CD4-positive, alpha-beta T cell treated with Interleukin-4 for 1 hour (primary cell): ENCODE results near the gene SLC25A10.

Experiments
- DNase-seq, 2 donors: peaks; one replicate each; pipeline ENCODE4 v3.0.0-alpha.2; 2020 to 2022

Gene SLC25A10

DNA sequence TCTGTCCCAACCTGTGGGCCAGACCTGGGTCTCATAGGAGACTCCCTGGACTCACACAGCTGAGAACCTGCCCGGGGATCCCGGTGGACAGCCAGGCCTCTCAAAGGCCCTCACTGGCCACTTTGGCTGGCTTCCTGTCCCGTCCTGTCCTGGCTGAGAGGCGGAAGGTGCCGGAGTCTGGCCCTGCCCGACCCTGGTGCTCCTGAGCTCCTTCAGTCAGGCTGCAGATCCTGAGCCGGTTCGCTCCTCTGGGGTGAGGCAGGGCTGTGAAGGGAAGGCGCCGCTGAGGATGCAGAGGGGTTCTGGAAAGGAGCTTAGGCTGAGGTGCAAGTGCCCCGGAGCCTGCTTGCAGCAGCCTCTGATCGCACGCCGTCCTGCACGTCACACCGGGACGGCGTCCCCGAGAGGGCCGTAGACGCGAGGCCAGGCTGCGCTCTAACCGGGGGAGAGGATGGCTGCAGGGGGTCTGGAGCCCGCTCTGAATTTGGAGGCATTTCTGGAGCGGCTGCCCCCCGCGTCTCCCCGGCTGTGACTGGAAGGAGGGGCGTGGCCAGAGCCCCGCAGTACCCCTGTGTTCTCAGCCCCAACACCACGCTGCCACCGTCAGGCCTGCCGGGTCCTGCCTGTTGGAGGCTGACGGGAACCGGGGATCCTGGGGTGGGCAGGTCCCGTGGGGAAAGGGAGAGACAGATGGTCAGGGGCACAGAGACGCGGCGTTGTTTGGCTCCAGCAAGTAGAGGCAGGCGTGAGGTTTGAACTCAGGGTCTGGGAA is 24.1 kb upstream of the SLC25A10 start:
- no peak for DNase-seq

DNA sequence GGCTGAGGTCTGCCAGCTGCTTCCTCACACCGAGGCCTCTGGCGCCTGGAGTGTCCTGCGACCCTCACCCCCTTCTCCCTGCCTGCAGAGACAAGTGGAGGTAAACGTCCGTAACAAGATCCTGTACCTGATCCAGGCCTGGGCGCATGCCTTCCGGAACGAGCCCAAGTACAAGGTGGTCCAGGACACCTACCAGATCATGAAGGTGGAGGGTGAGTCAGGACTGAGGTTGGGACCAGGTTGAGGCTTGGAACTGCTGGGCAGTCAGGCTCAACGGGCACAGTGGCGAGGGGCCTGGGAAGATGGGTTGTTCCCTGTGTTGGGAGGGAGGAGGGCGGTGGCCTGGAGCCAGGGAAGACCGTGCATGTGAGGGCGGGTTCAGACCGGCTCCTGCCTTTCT is 23.5 kb upstream of the SLC25A10 start:
- DNase-seq, result no peak

DNA sequence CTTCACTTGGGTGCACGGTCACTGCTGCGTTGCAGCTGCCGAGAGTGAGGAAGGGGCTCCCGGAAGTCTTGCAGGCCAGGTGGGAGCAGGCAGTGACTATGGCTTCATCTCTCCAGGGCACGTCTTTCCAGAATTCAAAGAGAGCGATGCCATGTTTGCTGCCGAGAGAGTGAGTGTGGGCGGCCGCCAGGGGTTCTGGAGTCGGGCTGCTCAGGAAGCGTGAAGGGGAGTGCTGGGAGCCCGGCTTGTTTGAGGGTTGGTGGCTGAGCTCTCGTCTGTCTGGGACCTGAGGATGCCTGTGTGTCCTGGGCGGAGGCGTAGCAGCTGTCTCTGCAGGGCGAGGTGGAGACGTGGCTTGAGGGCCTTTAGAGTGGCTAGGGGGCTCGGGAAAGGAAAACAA is 22.0 kb upstream of the SLC25A10 start:
- no peak for DNase-seq

DNA sequence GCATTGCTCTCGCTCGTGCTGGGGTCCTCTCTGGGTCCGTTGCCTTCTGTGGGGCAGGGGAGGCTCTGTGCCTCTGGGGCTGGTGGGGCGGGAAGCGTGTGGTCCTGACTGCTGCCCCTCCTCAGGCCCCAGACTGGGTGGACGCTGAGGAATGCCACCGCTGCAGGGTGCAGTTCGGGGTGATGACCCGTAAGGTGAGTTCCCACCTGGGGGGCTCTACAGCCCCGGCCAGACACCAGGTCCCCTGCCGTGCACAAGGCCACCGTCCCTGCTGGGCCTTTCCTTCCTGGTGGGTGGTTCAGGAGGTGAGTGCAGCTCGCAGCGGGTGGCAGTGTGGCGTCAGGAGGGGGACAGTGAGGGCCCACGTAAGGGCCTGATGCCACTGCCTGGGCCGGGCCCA is 21.5 kb upstream of the SLC25A10 start:
- DNase-seq, result no peak

DNA sequence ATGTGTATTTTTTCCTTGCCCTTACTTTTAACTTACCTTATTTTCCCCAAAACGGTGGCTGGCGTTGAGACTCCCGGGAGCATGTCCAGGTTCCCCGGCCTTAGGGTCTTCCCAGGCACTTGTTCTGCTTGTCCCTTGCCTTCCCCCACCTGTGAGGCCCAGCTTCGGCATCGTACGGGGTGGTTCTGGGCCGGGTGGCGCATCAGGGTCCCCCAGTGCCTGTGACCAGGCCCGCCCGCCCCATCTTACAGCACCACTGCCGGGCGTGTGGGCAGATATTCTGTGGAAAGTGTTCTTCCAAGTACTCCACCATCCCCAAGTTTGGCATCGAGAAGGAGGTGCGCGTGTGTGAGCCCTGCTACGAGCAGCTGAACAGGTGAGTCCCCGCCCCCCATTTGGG is 20.9 kb upstream of the SLC25A10 start:
- no peak for DNase-seq

DNA sequence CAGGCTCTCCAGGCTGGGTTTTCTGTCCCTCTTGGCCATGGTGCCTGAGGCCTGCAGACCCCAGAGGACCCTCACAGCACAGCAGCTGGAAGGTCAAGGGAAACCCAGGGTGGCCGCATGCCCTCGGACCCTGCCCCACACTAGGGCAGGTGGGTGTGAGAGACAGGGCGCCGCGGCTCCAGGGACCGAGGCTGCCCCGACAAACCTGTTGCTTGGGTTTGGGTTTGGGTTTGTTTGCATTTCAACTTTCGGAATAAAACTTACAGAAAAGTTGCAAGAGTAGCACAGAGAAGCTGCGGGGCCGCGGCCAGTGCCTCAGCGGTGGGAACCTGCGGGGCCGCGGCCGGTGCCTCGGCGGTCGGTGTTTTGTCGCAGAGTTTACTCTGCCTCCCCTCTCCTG is 20.5 kb upstream of the SLC25A10 start:
- no peak for DNase-seq

DNA sequence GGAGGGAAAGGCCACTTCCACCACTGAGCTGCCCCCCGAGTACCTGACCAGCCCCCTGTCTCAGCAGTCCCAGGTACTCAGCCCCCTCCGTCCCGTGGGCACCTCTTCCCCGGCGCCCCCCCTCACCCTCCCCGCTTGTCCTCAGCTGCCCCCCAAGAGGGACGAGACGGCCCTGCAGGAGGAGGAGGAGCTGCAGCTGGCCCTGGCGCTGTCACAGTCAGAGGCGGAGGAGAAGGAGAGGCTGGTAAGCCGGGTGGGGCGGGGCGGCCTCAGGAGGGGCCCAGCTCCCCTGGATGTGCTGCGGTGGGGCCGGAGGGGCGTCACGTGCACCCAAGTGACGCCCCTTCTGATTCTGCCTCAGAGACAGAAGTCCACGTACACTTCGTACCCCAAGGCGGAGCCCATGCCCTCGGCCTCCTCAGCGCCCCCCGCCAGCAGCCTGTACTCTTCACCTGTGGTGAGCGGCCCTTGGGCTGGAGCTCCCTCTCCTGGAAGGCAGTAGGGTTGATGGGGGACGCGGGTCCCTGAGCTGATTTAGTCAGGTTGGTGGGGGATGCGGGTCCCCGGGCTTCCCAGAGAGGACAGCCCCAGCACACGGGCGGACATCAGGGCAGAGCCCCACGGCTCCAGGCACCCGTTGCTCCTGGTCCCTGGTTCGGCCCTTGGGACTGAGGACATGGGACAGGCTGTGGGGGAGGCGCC is 18.4 kb upstream of the SLC25A10 start:
- DNase-seq, result no peak

DNA sequence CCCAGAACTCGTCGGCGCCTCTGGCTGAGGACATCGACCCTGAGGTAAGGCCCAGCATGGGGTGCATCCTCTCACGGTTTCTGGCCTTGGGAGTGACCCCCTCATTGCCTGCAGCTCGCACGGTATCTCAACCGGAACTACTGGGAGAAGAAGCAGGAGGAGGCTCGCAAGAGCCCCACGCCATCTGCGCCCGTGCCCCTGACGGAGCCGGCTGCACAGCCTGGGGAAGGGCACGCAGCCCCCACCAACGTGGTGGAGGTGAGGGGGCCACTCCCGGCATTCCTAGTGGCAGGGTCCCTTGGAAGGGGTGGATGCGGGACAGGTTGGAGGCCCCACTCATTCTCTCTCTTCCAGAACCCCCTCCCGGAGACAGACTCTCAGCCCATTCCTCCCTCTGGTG is 17.3 kb upstream of the SLC25A10 start:
- no peak for DNase-seq

DNA sequence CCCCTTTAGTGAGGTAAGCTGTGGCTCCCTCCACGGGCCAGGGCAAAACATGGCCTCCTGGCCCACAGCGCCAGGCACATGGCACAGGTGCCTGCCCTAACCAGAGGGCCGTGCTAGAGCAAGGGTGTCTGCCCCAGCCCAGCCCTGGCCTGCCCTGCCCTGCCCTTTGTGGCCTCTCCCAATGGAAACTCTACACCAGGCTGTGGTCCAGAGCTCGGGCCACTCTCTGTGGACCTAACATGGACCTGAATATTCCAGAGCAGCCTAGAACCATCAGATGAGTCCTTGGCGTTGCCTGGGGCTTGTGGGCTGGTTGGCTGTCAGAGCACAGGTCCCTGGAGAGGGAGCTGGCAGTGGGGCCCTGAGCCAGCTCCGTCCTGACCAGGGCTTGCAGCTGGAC is 16.9 kb upstream of the SLC25A10 start:
- no peak for DNase-seq

DNA sequence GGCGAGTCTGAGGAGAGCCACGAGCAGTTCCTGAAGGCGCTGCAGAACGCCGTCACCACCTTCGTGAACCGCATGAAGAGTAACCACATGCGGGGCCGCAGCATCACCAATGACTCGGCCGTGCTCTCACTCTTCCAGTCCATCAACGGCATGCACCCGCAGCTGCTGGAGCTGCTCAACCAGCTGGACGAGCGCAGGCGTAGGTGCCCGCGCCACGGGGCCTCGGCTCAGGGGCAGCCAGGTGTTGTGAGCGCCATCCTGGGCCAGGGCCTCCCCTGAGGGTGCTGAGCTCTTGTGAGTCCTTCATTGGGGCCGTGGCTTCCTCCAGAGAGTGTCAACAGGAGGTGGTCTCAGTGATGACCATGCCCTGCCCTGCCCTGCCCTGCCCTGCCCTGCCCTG is 16.3 kb upstream of the SLC25A10 start:
- no peak for DNase-seq

DNA sequence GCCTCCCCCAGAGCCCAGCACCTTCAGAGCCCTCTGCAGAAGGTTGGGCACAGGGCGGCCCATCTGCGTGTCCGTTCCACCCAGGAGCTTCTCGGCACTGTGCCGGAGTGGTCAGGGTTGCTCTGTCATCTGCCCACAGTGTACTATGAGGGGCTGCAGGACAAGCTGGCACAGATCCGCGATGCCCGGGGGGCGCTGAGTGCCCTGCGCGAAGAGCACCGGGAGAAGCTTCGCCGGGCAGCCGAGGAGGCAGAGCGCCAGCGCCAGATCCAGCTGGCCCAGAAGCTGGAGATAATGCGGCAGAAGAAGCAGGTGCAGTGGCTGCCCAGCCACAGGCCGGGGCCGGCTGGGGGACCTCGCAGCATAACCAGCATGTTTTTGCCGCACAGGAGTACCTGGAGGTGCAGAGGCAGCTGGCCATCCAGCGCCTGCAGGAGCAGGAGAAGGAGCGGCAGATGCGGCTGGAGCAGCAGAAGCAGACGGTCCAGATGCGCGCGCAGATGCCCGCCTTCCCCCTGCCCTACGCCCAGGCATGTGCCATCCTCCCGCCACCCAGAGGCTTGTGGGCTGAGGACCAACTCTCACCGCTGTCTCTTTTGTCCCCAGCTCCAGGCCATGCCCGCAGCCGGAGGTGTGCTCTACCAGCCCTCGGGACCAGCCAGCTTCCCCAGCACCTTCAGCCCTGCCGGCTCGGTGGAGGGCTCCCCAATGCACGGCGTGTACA is 15.7 kb upstream of the SLC25A10 start:
- DNase-seq, result no peak

DNA sequence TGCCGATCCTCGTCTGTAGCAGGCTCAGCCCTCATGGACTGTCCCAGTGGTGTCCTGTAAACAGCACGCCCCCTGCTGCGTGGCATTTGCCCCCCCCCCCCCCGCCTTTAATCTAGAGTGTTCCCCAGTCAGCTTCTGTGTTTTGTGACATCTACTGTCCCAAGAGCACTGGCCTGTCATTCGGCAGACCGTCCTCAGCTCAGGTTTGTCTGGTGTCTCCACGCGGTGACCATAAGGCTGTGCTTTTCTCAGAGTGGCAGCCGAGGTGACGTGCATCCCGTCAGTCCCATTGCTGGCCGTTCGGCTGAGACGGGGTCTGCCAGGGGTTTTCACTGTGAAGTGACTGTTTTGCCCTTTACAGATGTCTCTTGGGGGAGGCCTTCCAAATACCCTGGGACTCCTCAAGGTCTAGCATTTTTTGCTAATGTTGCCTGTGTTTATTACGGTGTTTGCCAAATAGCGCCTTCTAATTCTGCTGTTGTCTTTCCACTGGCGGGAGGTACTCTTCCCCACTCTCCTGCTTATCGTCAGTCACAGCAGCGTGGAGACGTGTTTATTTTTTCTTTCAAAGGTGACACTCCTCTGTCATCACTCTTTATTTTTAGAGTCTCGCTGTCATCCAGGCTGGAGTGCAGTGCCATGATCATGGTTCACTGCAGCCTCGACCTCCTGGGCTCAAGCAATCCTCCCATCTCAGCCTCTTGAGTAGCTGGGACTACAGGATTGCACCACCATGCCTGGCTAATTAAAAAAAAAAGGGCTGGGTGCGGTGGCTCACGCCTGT is 14.6 kb upstream of the SLC25A10 start:
- no peak for DNase-seq

DNA sequence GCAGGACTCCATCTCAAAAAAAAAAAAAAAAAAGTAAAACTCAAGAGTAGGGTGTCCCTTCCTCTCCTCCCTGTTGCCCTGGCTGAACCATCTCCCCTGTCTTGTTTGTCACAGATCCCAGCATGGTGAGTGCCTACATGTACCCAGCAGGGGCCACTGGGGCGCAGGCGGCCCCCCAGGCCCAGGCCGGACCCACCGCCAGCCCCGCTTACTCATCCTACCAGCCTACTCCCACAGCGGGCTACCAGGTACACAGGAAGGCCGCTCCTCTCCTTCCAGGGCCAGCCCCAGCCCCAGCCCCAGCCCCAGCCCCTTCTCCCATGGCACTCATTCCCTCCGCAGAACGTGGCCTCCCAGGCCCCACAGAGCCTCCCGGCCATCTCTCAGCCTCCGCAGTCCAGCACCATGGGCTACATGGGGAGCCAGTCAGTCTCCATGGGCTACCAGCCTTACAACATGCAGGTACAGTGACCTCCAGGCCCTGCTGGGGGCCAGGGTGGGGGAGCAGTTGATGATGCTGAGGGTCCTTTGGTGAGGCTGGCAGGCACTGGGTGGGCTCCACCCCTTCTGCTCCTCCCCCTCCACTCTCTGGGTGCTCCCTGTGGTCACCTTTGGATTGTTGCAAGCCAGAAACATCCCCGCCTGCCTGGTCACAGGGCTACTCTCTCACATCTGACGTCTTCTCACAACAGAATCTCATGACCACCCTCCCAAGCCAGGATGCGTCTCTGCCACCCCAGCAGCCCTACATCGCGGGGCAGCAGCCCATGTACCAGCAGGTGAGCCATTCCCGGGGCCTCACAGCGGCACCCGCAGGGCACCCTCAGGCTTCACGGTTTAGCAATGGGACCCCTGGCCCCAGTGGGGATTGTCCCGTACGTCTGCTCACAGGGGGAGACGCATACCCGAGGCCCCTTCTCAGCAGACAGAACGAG is 11.5 kb upstream of the SLC25A10 start:
- no peak for DNase-seq

DNA sequence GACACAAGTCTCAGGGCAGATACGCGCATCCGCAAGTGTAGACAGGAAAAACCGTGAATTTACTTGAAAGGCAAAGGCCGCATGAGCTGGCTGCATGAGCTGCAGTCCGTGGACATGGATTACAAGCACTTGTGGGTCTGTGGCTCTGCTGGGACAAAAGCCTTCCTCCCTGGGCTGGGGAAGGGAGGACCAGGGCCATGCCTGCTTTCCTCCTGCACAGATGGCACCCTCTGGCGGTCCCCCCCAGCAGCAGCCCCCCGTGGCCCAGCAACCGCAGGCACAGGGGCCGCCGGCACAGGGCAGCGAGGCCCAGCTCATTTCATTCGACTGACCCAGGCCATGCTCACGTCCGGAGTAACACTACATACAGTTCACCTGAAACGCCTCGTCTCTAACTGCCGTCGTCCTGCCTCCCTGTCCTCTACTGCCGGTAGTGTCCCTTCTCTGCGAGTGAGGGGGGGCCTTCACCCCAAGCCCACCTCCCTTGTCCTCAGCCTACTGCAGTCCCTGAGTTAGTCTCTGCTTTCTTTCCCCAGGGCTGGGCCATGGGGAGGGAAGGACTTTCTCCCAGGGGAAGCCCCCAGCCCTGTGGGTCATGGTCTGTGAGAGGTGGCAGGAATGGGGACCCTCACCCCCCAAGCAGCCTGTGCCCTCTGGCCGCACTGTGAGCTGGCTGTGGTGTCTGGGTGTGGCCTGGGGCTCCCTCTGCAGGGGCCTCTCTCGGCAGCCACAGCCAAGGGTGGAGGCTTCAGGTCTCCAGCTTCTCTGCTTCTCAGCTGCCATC is 10.6 kb upstream of the SLC25A10 start:
- peak in 1 of 2 donors; percentile 15 for DNase-seq

DNA sequence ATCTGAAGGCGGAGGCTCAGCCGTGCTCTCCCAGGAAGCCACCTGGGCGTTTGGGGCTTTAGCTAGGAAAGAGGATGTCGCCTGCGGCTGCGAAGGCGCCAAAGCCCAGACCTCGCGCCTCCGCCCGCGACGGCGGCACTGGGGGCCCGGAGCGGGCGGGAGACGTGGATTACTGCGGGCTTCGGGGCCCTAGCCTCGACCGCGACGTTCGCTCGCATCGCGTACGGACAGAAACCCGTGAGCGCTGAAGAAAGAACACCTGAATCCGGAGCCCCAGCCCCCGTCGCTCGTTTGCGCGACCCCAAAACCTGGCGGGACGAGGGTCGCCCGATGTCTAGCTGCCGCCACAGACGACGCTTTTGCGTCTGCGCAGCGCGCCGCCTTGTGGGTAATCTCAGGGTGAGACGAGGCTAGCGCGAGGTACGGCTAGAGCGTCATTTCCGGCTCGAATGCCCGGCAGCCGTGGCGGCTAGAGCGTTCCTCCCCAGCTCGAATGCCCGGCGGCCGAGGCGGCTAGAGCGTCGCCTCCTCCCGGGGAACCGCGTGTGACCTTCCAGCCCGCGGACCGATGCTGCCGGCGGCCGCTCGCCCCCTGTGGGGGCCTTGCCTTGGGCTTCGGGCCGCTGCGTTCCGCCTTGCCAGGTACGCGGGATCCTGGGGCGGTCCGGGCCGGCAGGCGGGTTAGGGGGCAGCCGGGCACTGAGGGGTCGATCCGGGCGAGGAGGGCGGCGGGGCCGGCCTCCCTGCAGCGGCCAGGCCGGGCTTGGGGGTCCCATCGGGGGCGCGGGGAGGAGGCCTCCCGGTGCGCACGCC is 8.9 kb upstream of the SLC25A10 start, which contains the start of gene MRPL12:
Gene MRPL12 (plus strand): TSS at position 434 of the 813 bp plus-strand sequence. CDS start 135 bp downstream, at position 569.
- peak; percentile 90 to 91 for DNase-seq

DNA sequence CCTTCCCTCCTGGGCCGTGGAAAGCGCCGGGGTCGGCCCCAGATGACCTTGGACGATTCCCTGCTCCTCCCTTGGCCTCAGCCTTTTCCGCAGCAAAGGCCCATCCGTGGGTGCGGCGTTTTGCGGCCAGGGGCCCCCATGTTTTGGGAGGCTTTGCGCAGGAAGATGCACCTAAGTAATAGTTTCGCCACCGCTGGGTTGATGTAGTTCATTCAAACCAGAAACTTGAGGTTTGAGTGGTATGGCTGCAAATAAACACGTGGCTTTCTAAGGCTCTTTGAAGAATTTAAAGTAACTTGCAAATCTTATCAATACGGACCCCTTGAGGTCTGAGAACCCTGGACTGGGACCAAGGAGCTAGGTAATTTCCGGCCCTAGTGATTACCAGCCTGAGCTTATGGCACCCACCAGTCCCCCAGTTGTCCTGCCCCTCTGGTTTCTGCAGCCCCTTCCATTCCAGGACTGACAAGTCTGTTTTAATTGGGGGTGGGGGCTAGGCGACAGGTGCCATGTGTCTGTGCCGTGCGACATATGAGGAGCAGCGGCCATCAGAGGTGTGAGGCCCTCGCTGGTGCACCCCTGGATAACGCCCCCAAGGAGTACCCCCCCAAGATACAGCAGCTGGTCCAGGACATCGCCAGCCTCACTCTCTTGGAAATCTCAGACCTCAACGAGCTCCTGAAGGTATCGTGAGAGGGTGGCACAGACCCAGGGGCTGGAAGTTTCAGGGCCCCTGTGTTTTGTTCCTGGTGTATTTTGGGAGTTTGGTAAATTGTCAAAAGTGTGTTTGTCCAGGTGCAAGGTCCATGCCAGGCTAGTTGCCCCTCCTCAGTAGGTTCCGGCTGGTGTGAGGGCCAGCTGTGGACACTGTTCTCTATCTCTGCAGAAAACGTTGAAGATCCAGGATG is 8.1 kb upstream of the SLC25A10 start:
- peak in 1 of 2 donors; percentile 8 for DNase-seq

DNA sequence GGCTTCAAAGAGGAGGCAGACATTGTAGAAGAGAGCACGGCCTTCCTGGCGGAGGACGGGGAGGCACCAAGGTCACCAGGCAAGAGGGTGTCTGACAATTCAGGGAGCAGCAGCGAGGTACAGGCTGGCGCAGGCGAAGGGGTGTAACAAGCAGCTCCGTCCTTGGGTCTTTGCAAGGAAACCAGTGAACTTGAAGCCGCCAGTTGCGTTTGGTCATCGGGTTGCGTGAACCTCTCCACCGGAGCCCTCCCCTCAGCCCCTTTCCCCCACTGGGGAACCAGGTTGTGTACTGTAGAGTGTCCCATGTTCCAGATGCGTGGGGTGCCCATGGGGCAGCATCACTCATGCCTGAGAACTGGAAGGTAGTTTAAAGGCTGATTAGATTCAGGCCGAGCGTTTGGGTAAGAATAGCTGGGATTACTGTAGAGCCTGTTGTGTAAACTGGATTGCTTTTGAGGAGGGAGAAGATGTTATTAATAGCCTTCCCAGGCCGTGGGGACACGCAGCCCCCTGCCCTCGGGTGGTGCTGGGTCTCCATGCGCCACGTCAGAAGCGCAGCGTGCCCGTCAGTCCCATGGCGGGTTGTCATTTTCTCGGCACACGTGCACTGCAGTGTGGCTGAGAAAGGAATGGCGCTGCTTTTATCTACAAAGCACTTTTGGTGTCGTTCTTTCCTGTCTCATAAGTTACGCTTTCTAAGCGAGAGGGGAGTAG is 6.4 kb upstream of the SLC25A10 start:
- DNase-seq, result no peak

DNA sequence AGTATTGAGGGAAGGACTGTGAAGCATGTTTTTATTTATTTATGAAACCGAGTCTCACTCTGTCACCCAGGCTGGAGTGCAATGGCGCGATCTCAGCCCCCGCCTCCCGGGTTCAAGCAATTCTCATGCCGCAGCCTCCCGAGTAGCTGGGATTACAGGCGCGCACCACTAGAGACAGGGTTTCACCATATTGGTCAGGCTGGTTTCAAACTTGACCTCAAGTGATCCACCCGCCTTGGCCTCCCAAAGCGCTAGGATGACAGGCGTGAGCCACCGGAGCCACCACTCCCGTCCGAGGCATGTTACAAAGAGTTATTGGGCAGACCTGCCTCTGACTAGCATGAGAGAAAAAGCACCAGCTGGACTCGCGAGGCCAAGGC is 5.9 kb upstream of the SLC25A10 start:
- no peak for DNase-seq
